PFSK-1 (cell line): ENCODE results near the gene KPNA3.

ENCODE experiments used
- POLR2AphosphoS5 ChIP-seq: IDR thresholded peaks from 2 replicates; pipeline ENCODE4 v1.6.1; 2012; ENCODE audit warnings: low read depth, mild to moderate bottlenecking, control low read depth, low read length, moderate library complexity
- SIN3A ChIP-seq: IDR thresholded peaks from 2 replicates; pipeline ENCODE4 v1.6.1; 2012; ENCODE audit warnings: mild to moderate bottlenecking, low read length, moderate library complexity, borderline replicate concordance; ENCODE audit not compliant: insufficient read depth
- TAF1 ChIP-seq: IDR thresholded peaks from 2 replicates; pipeline ENCODE4 v1.6.1; 2012; ENCODE audit warnings: low read length, control low read depth, borderline replicate concordance; ENCODE audit not compliant: insufficient read depth

DNA sequence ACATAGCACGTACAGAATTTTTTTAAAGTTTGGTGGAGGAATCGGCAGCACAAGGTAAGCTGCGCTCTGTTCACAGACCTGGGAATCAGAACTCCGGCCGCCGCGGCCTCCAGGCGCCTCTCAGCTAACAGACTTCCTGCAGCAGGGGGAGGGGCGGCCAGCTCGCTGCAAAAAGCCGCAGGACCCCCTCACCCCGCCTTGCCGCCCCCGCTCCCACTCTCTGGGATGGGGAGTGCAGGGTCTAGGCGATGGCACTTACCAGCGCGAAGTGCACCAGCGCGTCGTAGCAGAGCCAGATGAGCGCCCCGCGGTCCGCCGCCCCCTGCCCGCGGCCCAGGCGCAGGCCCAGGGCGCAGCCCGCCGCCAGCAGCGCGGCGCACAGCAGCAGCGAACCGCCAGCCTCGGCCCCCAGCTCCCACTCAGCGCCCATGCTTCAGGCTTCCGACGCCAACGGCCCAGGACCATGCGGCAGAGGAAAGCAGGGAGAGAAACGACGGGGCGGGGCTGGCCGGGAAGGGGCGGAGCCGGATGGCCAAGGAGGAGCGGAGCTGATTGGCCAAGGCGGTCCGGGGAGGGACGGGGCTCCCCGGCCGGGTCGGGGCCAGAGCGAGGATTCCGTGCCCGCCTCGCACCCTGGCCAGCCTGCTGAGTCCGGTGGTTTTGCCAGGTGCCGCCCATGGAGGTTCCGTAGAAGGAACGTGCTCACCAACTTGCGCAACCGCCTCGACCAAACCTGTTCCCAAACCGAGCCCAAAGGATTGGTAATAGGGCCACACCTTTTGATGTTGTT, 101.3 kb downstream of the KPNA3 start, which contains the start of gene EBPL:
- no peak for TF ChIP-seq SIN3A
- peak; percentile 78 for TF ChIP-seq POLR2AphosphoS5
- no peak for TF ChIP-seq TAF1
